ENCODE measurements around the gene GARIN5A. TPM values are rescaled to one million over a fixed set of nuclear protein-coding genes. Genes with fewer than 3 reads are reported as not detected.

GARIN5A gene
- total and polyA plus RNA-seq, 2 of the 8 experiments (the other 6 are each of a cell fraction or from before 2014, with no cell fraction given): 9.1 to 18.5 TPM

DNA sequence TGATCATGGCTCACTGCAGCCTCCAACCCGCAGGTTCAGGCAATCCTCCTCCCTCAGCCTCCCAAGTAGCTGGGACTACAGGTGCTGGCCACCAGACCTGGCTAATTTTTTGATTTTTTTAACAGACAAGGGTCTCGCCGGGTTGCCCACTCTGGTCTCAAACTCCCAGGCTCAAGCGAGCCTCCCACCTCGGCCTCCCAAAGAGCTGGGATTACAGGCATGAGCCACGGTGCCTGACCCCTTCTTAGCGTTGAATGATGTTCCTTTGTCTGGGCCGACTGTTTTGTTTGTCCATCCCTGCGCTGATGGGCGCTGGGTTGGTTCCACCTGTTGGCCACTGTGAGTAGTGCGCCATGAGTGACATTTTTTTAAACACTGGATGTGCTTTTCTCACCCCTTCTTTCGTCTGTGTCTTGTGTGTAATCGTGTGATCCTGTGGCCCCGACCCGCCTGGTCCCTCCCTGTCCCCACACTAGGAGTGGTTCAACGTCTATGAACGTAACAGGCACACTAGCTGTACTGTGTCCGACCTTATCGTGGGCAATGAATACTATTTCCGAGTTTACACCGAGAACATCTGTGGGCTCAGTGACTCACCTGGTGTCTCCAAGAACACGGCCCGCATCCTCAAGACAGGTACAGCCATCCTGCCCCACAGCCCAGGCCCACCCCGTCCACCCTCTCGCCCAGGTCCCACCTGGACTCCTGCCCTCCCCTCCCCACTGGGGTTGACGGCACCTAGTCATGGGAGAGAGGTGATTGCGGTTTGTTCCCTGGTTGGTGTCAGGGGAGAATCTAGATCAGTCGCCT lies 15.4 kb downstream of the GARIN5A start:
- H2BK12ac ChIP-seq (ENCODE audit: low read depth, low read length): no peak overlapping the region
- no peak overlapping the region for H2BK5ac ChIP-seq (ENCODE audit: low read depth, low read length)
- no peak overlapping the region for H3K4ac ChIP-seq (replicated peaks; ENCODE audit: insufficient read length, low read depth, low read length)
- H3K27me3 ChIP-seq (replicated peaks in 1 of 4; ENCODE audit: control insufficient read depth in 3 of 4, extremely low read depth in 1 of 4, insufficient read depth in 3 of 4, low read length in 3 of 4): no peaks in the 10 kb centered on the region
- H3K56ac ChIP-seq (replicated peaks; ENCODE audit: insufficient read length, low read depth, low read length): no peak overlapping the region
- H2BK120ac ChIP-seq (replicated peaks; ENCODE audit: low read depth, low read length): no peak overlapping the region
- H3K14ac ChIP-seq (ENCODE audit: insufficient read length): no peak overlapping the region
- H2AFZ ChIP-seq (ENCODE audit: low read length): peak overlapping the region; percentile 71; the same call in 1 of the 2 replicates
- H3K4me3 ChIP-seq (ENCODE audit: extremely low read depth in 1 of 4, insufficient read depth in 2 of 4, low read depth in 3 of 4, low read length in 4 of 4): no peak overlapping the region
- no peak overlapping the region for H2BK20ac ChIP-seq (ENCODE audit: low read length)
- CTCF ChIA-PET (ENCODE audit: partially characterized antibody): interaction anchor here (0.6 to 3.8 kb wide), 32 partner anchors 8 to 300 kb away, joined by 3 to 21 read pairs (median 6); partner anchors contain the start of genes NR1H2 and SPIB
- H4K5ac ChIP-seq (ENCODE audit: insufficient read length, low read depth, low read length): no peak overlapping the region
- 47% methylated on average over 28 of the region's 28 CpGs; no CpG with 5 or more reads in 1 of the 2 experiments for WGBS, 2 experiments (ENCODE audit: extremely low coverage in 1 of 2, insufficient coverage in 1 of 2, insufficient read length in 1 of 2, insufficient replicate concordance in 2 of 2, low coverage in 1 of 2, low lambda C conversion rate in 2 of 2, missing lambda C conversion rate in 1 of 2)
- H4K91ac ChIP-seq (replicated peaks; ENCODE audit: insufficient read length, low read length): peak overlapping the region; percentile 84
- no peak overlapping the region for H3K23ac ChIP-seq (ENCODE audit: insufficient read length)
- H3K27ac ChIP-seq (ENCODE audit: low read depth, low read length): no peak overlapping the region
- no peak overlapping the region for H3K9ac ChIP-seq (replicated peaks in 1 of 4; ENCODE audit: extremely low read depth in 1 of 4, low read depth in 3 of 4, low read length in 3 of 4)
- no peaks in the 10 kb centered on the region for H3K23me2 ChIP-seq (ENCODE audit: low read depth, low read length)
- TF ChIP-seq KDM1A (IDR thresholded peaks at IDR 0.05; ENCODE audit: borderline replicate concordance, low read length): peak; percentile 79; the same call in 1 of the 2 replicates
- peak; percentile 11; the same call in 1 of the 2 replicates for TF ChIP-seq JUND (IDR thresholded peaks at IDR 0.05; ENCODE audit: low read length)
- no peak for TF ChIP-seq TBP (IDR thresholded peaks at IDR 0.05; ENCODE audit: low read depth, low read length)
- TF ChIP-seq, protein P1, sequence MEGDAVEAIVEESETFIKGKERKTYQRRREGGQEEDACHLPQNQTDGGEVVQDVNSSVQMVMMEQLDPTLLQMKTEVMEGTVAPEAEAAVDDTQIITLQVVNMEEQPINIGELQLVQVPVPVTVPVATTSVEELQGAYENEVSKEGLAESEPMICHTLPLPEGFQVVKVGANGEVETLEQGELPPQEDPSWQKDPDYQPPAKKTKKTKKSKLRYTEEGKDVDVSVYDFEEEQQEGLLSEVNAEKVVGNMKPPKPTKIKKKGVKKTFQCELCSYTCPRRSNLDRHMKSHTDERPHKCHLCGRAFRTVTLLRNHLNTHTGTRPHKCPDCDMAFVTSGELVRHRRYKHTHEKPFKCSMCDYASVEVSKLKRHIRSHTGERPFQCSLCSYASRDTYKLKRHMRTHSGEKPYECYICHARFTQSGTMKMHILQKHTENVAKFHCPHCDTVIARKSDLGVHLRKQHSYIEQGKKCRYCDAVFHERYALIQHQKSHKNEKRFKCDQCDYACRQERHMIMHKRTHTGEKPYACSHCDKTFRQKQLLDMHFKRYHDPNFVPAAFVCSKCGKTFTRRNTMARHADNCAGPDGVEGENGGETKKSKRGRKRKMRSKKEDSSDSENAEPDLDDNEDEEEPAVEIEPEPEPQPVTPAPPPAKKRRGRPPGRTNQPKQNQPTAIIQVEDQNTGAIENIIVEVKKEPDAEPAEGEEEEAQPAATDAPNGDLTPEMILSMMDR (IDR thresholded peaks at IDR 0.05; ENCODE audit: control extremely low read depth in 1 of 3, insufficient read depth in 1 of 3, low read depth in 1 of 3, low read length in 3 of 3): peak; percentile 81 to 92 (median 84)
- TF ChIP-seq SRF (IDR thresholded peaks at IDR 0.05; ENCODE audit: low read depth, low read length): no peak
- no peak for TF ChIP-seq EZH2 (IDR thresholded peaks at IDR 0.05; ENCODE audit: low read depth, low read length, severe bottlenecking)
- no peak for TF ChIP-seq CEBPB (IDR thresholded peaks at IDR 0.05; ENCODE audit: low read depth, low read length)
- TF ChIP-seq RAD21 (IDR thresholded peaks at IDR 0.05 in 1 of 2, conservative IDR thresholded peaks at IDR 0.05 in 1 of 2; ENCODE audit: low read depth in 2 of 2, low read length in 2 of 2): peak; percentile 84 to 86
- peak overlapping the region; percentile 61; the same call in 1 of the 2 replicates for H2BK15ac ChIP-seq (ENCODE audit: low read length)
- H3K36me3 ChIP-seq (ENCODE audit: control insufficient read depth in 2 of 4, insufficient read depth in 4 of 4, low read length in 3 of 4): no peaks in the 10 kb centered on the region
- POLR2A ChIA-PET (ENCODE audit: partially characterized antibody): interaction anchor here (0.7 to 1.6 kb wide), 6 partner anchors 15 to 332 kb away, joined by 3 to 4 read pairs (median 3); partner anchors contain the start of genes EMC10, GARIN5A and MYBPC2
- H3K9me3 ChIP-seq (ENCODE audit: insufficient read depth in 2 of 2, low read depth in 1 of 2, low read length in 1 of 2): no peaks in the 10 kb centered on the region
- peaks cover 0 to 10% (median 2%) of the 10 kb centered on the region in 4 experiments; a peak in 5 of 7 replicates for H3K4me1 ChIP-seq (replicated peaks in 1 of 4; ENCODE audit: control insufficient read depth in 3 of 4, insufficient read depth in 4 of 4, low read length in 3 of 4)
- FAIRE-seq (peak; percentile 55), DNase-seq (ENCODE audit: low read depth in 1 of 2, low spot score in 2 of 2) (peak in 1 of 2 experiments; percentile 84)
- H3K79me2 ChIP-seq (ENCODE audit: control insufficient read depth in 1 of 2, insufficient read depth in 2 of 2, low read length in 2 of 2): no peaks in the 10 kb centered on the region
- peak overlapping the region; percentile 88; the same call in 1 of the 2 replicates for H4K8ac ChIP-seq (ENCODE audit: extremely low read depth, insufficient read depth, low read length)
- H3K4me2 ChIP-seq (ENCODE audit: insufficient read depth in 1 of 2, low read depth in 2 of 2, low read length in 2 of 2): no peak overlapping the region
- H4K20me1 ChIP-seq (replicated peaks in 1 of 2; ENCODE audit: control insufficient read depth in 1 of 2, insufficient read depth in 2 of 2, low read length in 2 of 2): no peaks in the 10 kb centered on the region
- H3K79me1 ChIP-seq (ENCODE audit: low read depth, low read length): no peaks in the 10 kb centered on the region
- H2AK5ac ChIP-seq (ENCODE audit: low read depth, low read length): no peak overlapping the region
- H3K18ac ChIP-seq (ENCODE audit: extremely low read depth, low read length): no peak overlapping the region
